ENCODE measurements around the gene SLC35A1.

Gene SLC35A1

GRCh38 chr6:87498048-87498447 is 25.3 kb downstream of the SLC35A1 start:
- Histone ChIP-seq H3K36me3 (replicated peaks; ENCODE audit: low read depth, low read length) (no peaks in the 10 kb centered on the region), H3K27ac (ENCODE audit: low read length) (no peak overlapping the region), H3K4me3 (ENCODE audit: low read length) (no peak overlapping the region), H3K4me1 (ENCODE audit: low read length) (no peaks in the 10 kb centered on the region), H3K79me2 (ENCODE audit: low read length) (no peaks in the 10 kb centered on the region), H4K20me1 (ENCODE audit: insufficient read depth, low read length) (no peaks in the 10 kb centered on the region), H3K27me3 (ENCODE audit: low read depth, low read length) (no peaks in the 10 kb centered on the region), H3K4me2 (ENCODE audit: low read length) (no peak overlapping the region), H2AFZ (ENCODE audit: low read depth, low read length) (no peak overlapping the region), H3K9ac (ENCODE audit: low read length) (no peak overlapping the region), H3K9me3 (ENCODE audit: insufficient read depth, low read length) (no peaks in the 10 kb centered on the region)
- TF ChIP-seq CTCF (IDR thresholded peaks at IDR 0.05; ENCODE audit: low read depth, low read length), result no peak
- TF ChIP-seq EZH2phosphoT487 (IDR thresholded peaks at IDR 0.05; ENCODE audit: low read depth), result no peak

- no peaks in the 10 kb centered on the region for H3K27me3 ChIP-seq (ENCODE audit: low read depth, low read length)
- no peak for TF ChIP-seq CTCF (IDR thresholded peaks at IDR 0.05; ENCODE audit: low read depth, low read length)
- no peak overlapping the region for H2AFZ ChIP-seq (ENCODE audit: low read depth, low read length)
- no peak overlapping the region for H3K4me2 ChIP-seq (ENCODE audit: low read length)
- no peak overlapping the region for H3K9ac ChIP-seq (ENCODE audit: low read length)
- H3K4me1 ChIP-seq (ENCODE audit: low read length), result no peaks in the 10 kb centered on the region
- H3K36me3 ChIP-seq (replicated peaks; ENCODE audit: low read depth, low read length), result no peaks in the 10 kb centered on the region
- H3K27ac ChIP-seq (ENCODE audit: low read length), result no peak overlapping the region
- no peaks in the 10 kb centered on the region for H3K9me3 ChIP-seq (ENCODE audit: insufficient read depth, low read length)
- no peaks in the 10 kb centered on the region for H3K79me2 ChIP-seq (ENCODE audit: low read length)
- H3K4me3 ChIP-seq (ENCODE audit: low read length), result no peak overlapping the region
- no peaks in the 10 kb centered on the region for H4K20me1 ChIP-seq (ENCODE audit: insufficient read depth, low read length)
Measured at GRCh38 chr6:87501809-87502572, 29.2 kb downstream of the SLC35A1 start.

- Histone ChIP-seq H2AFZ (ENCODE audit: low read depth, low read length) (no peak overlapping the region), H3K4me2 (ENCODE audit: low read length) (no peak overlapping the region), H3K9ac (ENCODE audit: low read length) (no peak overlapping the region), H3K4me1 (ENCODE audit: low read length) (no peaks in the 10 kb centered on the region), H3K9me3 (ENCODE audit: insufficient read depth, low read length) (no peaks in the 10 kb centered on the region), H3K36me3 (replicated peaks; ENCODE audit: low read depth, low read length) (peaks cover 3% of the 10 kb centered on the region), H4K20me1 (ENCODE audit: insufficient read depth, low read length) (no peaks in the 10 kb centered on the region), H3K4me3 (ENCODE audit: low read length) (no peak overlapping the region), H3K79me2 (ENCODE audit: low read length) (no peaks in the 10 kb centered on the region), H3K27me3 (ENCODE audit: low read depth, low read length) (no peaks in the 10 kb centered on the region), H3K27ac (ENCODE audit: low read length) (no peak overlapping the region)
- TF ChIP-seq EZH2phosphoT487 (IDR thresholded peaks at IDR 0.05; ENCODE audit: low read depth) (no peak), CTCF (IDR thresholded peaks at IDR 0.05; ENCODE audit: low read depth, low read length) (no peak)
Measured at GRCh38 chr6:87504441-87504840, 31.7 kb downstream of the SLC35A1 start.

GRCh38 chr6:87514831-87515230 is 42.1 kb downstream of the SLC35A1 start:
- Histone ChIP-seq H3K4me2 (ENCODE audit: low read length) (no peak overlapping the region), H2AFZ (ENCODE audit: low read depth, low read length) (no peak overlapping the region), H3K36me3 (replicated peaks; ENCODE audit: low read depth, low read length) (peaks cover 18% of the 10 kb centered on the region), H3K79me2 (ENCODE audit: low read length) (no peaks in the 10 kb centered on the region), H3K27ac (ENCODE audit: low read length) (no peak overlapping the region), H3K9me3 (ENCODE audit: insufficient read depth, low read length) (no peaks in the 10 kb centered on the region), H3K4me3 (ENCODE audit: low read length) (no peak overlapping the region), H3K27me3 (ENCODE audit: low read depth, low read length) (no peaks in the 10 kb centered on the region), H3K9ac (ENCODE audit: low read length) (no peak overlapping the region), H4K20me1 (ENCODE audit: insufficient read depth, low read length) (no peaks in the 10 kb centered on the region), H3K4me1 (ENCODE audit: low read length) (peaks cover 4% of the 10 kb centered on the region; the same call in 1 of the 2 replicates)
- TF ChIP-seq CTCF (IDR thresholded peaks at IDR 0.05; ENCODE audit: low read depth, low read length) (no peak), EZH2phosphoT487 (IDR thresholded peaks at IDR 0.05; ENCODE audit: low read depth) (no peak)

Data from OCI-LY3 (cell line).